Cardiac muscle cell (in vitro differentiated cells and primary cell): Measurements from ENCODE around the gene PROCR. TPM values are rescaled to one million over a fixed set of nuclear protein-coding genes. Genes with fewer than 3 reads are reported as not detected.
A peak's percentile ranks its signal among the peaks of the same experiment; 100 is the strongest.
"Not testable (repeated sequence)": the region's sequence is repeated elsewhere in the genome, so short reads cannot be mapped to it uniquely, and the experiment has no call there.

Experiments
- DNase-seq, 2 donors: peaks; one replicate each; pipeline versions ENCODE4 v3.0.0 to v3.0.0-alpha.2; 2010 to 2017; ENCODE audit warnings: low read depth in 1 of 2, low spot score in 1 of 2
- H3K27ac ChIP-seq: fragments of 200-600 bp; sonication (generic); 2 replicates; pipeline ENCODE4 v1.5.1; 2016
- H3K27me3 ChIP-seq: fragments of 200-600 bp; sonication (generic); 2 replicates; pipeline ENCODE4 v1.6.0; 2016; ENCODE audit warnings: control low read depth
- H3K36me3 ChIP-seq: fragments of 200-600 bp; sonication (generic); 2 replicates; pipeline ENCODE4 v1.5.1; 2016; ENCODE audit warnings: control low read depth
- H3K4me1 ChIP-seq: fragments of 200-600 bp; sonication (generic); 2 replicates; pipeline ENCODE4 v1.8.1; 2017; ENCODE audit warnings: low read depth, mild to moderate bottlenecking, mixed run types
- H3K4me3 ChIP-seq: fragments of 200-600 bp; sonication (generic); 2 replicates; pipeline ENCODE4 v1.5.1; 2016; ENCODE audit warnings: mild to moderate bottlenecking
- H3K9me3 ChIP-seq: fragments of 200-600 bp; sonication (generic); 2 replicates; pipeline ENCODE4 v1.5.1; 2017; ENCODE audit warnings: low read depth, mild to moderate bottlenecking, control low read depth
- CTCF ChIP-seq: IDR thresholded peaks from 2 replicates; pipeline ENCODE4 v1.5.1; 2012; ENCODE audit warnings: low read depth, mild to moderate bottlenecking, low read length
- polyA plus RNA-seq: library from polyadenylated mRNA; unstranded; fragments of >200 nt; fragmentation: Nextera tagmentation; extraction: Ambion mirVana; gene quantifications from 2 replicates; pipeline ENCODE4 v1.2.1, GENCODE V29; 2016
- total RNA-seq: library from RNA; depleted of rRNA; stranded (reverse); fragments of >200 nt; gene quantifications from 2 replicates; pipeline ENCODE4 v1.2.3, GENCODE V29; 2016

PROCR gene
- total and polyA plus RNA-seq, 2 experiments from 2014 or later = 11.6 to 13.7 TPM

GRCh38 chr20:35150846-35151579 is 20.9 kb upstream of the PROCR start:
- no peak overlapping the region for H3K4me3 ChIP-seq
- DNase-seq = no peak

GRCh38 chr20:35151736-35152135 is 20.1 kb upstream of the PROCR start:
- TF ChIP-seq CTCF = no peak
- H3K27ac ChIP-seq = no peak overlapping the region
- H3K4me1 ChIP-seq = peaks cover 6% of the 10 kb centered on the region

More at GRCh38 chr20:35150846-35151579, 20.9 kb upstream of the PROCR start:
- Histone ChIP-seq H3K36me3 (no peaks in the 10 kb centered on the region), H3K9me3 (no peaks in the 10 kb centered on the region), H3K27ac (no peak overlapping the region), H3K27me3 (no peaks in the 10 kb centered on the region), H3K4me1 (peaks cover 10% of the 10 kb centered on the region)
- TF ChIP-seq CTCF = no peak

GRCh38 chr20:35155936-35156335 is 15.9 kb upstream of the PROCR start:
- Histone ChIP-seq H3K4me3 (no peak overlapping the region), H3K27me3 (no peaks in the 10 kb centered on the region), H3K9me3 (no peaks in the 10 kb centered on the region), H3K4me1 (no peaks in the 10 kb centered on the region), H3K27ac (no peak overlapping the region), H3K36me3 (no peaks in the 10 kb centered on the region)
- no peak for TF ChIP-seq CTCF
- DNase-seq = no peak

More at GRCh38 chr20:35151736-35152135, 20.1 kb upstream of the PROCR start:
- Histone ChIP-seq H3K27me3 (no peaks in the 10 kb centered on the region), H3K9me3 (no peaks in the 10 kb centered on the region), H3K4me3 (no peak overlapping the region), H3K36me3 (no peaks in the 10 kb centered on the region)
- peak in 1 of 2 donors; percentile 80 for DNase-seq

- no peak for TF ChIP-seq CTCF
- DNase-seq = no peak
Observed at GRCh38 chr20:35156978-35157377, 14.9 kb upstream of the PROCR start.

GRCh38 chr20:35160341-35160740 is 11.5 kb upstream of the PROCR start:
- H3K4me3 ChIP-seq, H3K4me1 ChIP-seq, DNase-seq, H3K9me3 ChIP-seq, H3K27ac ChIP-seq, H3K36me3 ChIP-seq, H3K27me3 ChIP-seq: not testable (repeated sequence)

More at GRCh38 chr20:35156978-35157377, 14.9 kb upstream of the PROCR start:
- H3K27me3 ChIP-seq = no peaks in the 10 kb centered on the region
- H3K36me3 ChIP-seq = no peaks in the 10 kb centered on the region
- H3K4me1 ChIP-seq = no peaks in the 10 kb centered on the region
- no peak overlapping the region for H3K27ac ChIP-seq
- no peak overlapping the region for H3K4me3 ChIP-seq
- no peaks in the 10 kb centered on the region for H3K9me3 ChIP-seq

- DNase-seq, H3K4me3 ChIP-seq, H3K27me3 ChIP-seq, H3K4me1 ChIP-seq, H3K36me3 ChIP-seq, H3K9me3 ChIP-seq, H3K27ac ChIP-seq: not testable (repeated sequence)
Observed at GRCh38 chr20:35164531-35164930, 7.3 kb upstream of the PROCR start.
